ENCODE data around the gene CEP85. TPM values are rescaled to one million over a fixed set of nuclear protein-coding genes. Genes with fewer than 3 reads are reported as not detected.
A peak's percentile ranks its signal among the peaks of the same experiment; 100 is the strongest.

The CEP85 gene
- total RNA-seq = 10 to 100 TPM; 32.8 to 33.7 TPM

DNA sequence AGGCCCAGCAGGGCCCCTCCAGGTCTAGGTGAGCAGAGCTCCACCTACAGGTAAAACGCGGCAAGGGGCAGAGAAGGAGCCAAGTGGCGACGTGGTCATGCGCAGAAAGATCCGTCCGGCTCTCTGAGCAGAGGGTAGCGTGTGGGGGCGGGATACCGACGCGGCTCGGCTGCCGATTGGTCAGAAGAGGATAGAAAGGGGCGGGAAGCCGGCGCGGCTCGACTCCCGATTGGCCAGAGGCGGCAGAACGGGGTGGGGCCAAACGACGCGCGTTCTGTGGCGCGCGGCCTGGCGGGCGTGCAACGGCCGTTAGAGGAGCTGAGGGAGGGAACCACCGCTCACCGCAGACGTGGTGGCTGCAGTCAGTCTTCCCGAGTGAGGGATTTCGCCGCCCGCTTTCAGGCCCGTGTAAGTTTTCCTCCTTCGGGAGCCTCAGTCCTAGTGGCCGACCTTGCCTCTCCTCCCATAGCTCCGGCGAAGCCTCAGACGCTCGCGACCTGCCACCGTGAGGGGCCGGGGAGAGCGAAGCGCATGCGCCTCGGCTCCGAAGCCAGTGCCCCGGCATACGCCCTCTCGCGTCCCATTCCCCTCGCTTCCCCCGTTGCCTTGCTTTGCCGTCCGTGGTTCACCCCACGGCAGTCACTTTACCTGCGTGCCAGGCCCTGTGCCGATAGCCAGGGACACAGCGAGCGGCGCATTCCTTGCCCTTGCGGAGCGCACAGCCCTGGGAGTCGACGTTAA is at the start of gene CEP85:
Gene CEP85 (plus strand): TSS at position 298 of the 741 bp plus-strand sequence. CDS start 5,584 bp downstream, outside the sequence.
- ChIA-PET POLR2A (interaction anchor here (1.0 to 2.1 kb wide), 7 partner anchors 9 to 155 kb away, joined by 3 to 6 read pairs (median 5); no protein-coding TSS in a partner anchor), CTCF (interaction anchor here (0.6 to 4.4 kb wide), 68 partner anchors 9 to 263 kb away, joined by 3 to 77 read pairs (median 4); partner anchors contain the start of genes C1orf232, CD52, DHDDS and HMGN2)
- DNase-seq (peak; percentile 99), ATAC-seq (peak; percentile 94)
- Mint-ChIP-seq H3K27me3 (no peaks in the 10 kb centered on the region), H3K4me1 (ENCODE audit: low read depth) (peaks cover 27% of the 10 kb centered on the region), H3K27ac (peak within 1 kb of the TSS; percentile 92), H3K9me3 (no peaks in the 10 kb centered on the region), H3K4me3 (peak within 1 kb of the TSS; percentile 98), H3K36me3 (ENCODE audit: low read depth) (peaks cover 23% of the 10 kb centered on the region)
- peak; percentile 26 for TF ChIP-seq CTCF (IDR thresholded peaks at IDR 0.05)
- intact Hi-C loops (cut with micrococcal nuclease) = loop anchor here (5.0 kb wide), 1 partner anchor 72 kb away; no protein-coding TSS in a partner anchor

- Mint-ChIP-seq H3K9me3 (no peaks in the 10 kb centered on the region), H3K27ac (no peak overlapping the region)
- POLR2A ChIA-PET = no interaction called here
Measured at GRCh38 chr1:26184883-26185282, 49.1 kb upstream of the CEP85 start.

DNA sequence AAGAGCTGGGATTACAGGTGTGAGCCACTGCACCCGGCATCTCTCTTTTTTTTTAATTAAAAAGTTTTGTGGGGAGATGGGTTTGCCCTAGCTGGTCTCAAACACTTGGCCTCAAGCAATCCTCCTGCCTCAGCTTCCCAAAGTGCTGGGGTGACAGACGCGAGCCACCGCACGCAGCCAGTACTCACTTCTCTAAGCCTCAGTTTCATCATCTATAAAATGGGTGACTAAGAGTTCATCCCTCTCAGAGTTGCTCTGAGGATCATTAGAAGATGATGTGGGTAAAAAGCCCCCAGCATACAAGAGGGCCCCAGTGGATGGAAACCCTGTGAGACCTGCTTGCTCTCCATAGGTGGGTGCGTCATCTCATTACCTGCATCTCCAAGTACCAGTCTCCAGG is 46.1 kb upstream of the CEP85 start:
- intact Hi-C loops (cut with micrococcal nuclease) = no loop called here
- no peak for ATAC-seq
- DNase-seq = no peak
- Mint-ChIP-seq H3K36me3 (ENCODE audit: low read depth) (no peaks in the 10 kb centered on the region), H3K9me3 (no peaks in the 10 kb centered on the region), H3K4me3 (no peak overlapping the region), H3K27me3 (no peaks in the 10 kb centered on the region), H3K27ac (no peak overlapping the region), H3K4me1 (ENCODE audit: low read depth) (peaks cover 6% of the 10 kb centered on the region)
- no peak for TF ChIP-seq CTCF (IDR thresholded peaks at IDR 0.05)
- CTCF ChIA-PET = interaction anchor here (1.6 to 1.9 kb wide), 2 partner anchors 18 to 46 kb away, joined by 5 to 6 read pairs; partner anchors contain the start of genes CEP85 and ZNF593
- POLR2A ChIA-PET = no interaction called here

More at GRCh38 chr1:26184883-26185282, 49.1 kb upstream of the CEP85 start:
- intact Hi-C loops (cut with micrococcal nuclease) = no loop called here
- Mint-ChIP-seq H3K27me3 (no peaks in the 10 kb centered on the region), H3K36me3 (ENCODE audit: low read depth) (no peaks in the 10 kb centered on the region), H3K4me3 (no peak overlapping the region), H3K4me1 (ENCODE audit: low read depth) (no peaks in the 10 kb centered on the region)
- ATAC-seq (no peak), DNase-seq (no peak)
- CTCF ChIA-PET = no interaction called here
- no peak for TF ChIP-seq CTCF (IDR thresholded peaks at IDR 0.05)

DNA sequence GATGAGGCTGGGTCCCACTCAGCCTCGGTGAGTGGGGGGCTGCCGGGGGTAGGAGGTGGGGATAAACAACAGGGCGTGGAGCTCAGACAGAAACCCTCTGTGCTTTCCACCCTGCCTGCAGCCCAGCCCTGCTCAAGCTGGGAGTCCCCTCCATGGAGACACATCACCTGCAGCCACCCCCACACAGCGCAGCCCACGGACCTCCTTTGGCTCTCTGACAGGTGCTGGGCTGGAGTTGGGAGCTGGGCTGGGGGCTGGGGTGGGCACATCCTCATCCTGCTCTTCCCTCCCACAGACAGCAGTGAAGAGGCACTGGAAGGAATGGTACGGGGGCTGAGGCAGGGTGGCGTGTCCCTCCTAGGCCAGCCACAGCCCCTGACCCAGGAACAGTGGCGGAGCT is 45.5 kb upstream of the CEP85 start:
- peaks cover 6% of the 10 kb centered on the region for H3K4me1 Mint-ChIP-seq (ENCODE audit: low read depth)
- no peak overlapping the region for H3K27ac Mint-ChIP-seq
- ATAC-seq (no peak), DNase-seq (no peak)
- no peaks in the 10 kb centered on the region for H3K9me3 Mint-ChIP-seq
- TF ChIP-seq CTCF (IDR thresholded peaks at IDR 0.05) = no peak
- H3K27me3 Mint-ChIP-seq = no peaks in the 10 kb centered on the region
- H3K4me3 Mint-ChIP-seq = no peak overlapping the region
- intact Hi-C loops (cut with micrococcal nuclease) = no loop called here
- ChIA-PET POLR2A (no interaction called here), CTCF (interaction anchor here (1.0 to 3.0 kb wide), 4 partner anchors 10 to 229 kb away, joined by 3 to 10 read pairs (median 6); partner anchors contain the start of gene CEP85)
- no peaks in the 10 kb centered on the region for H3K36me3 Mint-ChIP-seq (ENCODE audit: low read depth)

- Mint-ChIP-seq H3K27me3 (no peaks in the 10 kb centered on the region), H3K27ac (no peak overlapping the region), H3K36me3 (ENCODE audit: low read depth) (no peaks in the 10 kb centered on the region), H3K4me3 (no peak overlapping the region), H3K4me1 (ENCODE audit: low read depth) (peaks cover 6% of the 10 kb centered on the region), H3K9me3 (no peaks in the 10 kb centered on the region)
- ATAC-seq (no peak), DNase-seq (no peak)
- ChIA-PET POLR2A (interaction anchor here (0.5 to 0.8 kb wide), 3 partner anchors 9 to 246 kb away, joined by 3 read pairs; no protein-coding TSS in a partner anchor), CTCF (interaction anchor here (1.0 to 3.0 kb wide), 5 partner anchors 11 to 228 kb away, joined by 3 to 10 read pairs (median 4); no protein-coding TSS in a partner anchor)
- intact Hi-C loops (cut with micrococcal nuclease) = no loop called here
- TF ChIP-seq CTCF (IDR thresholded peaks at IDR 0.05) = no peak
Measured at GRCh38 chr1:26189331-26189730, 44.7 kb upstream of the CEP85 start.

All from activated CD8-positive, alpha-beta T cell treated with anti-CD3 and anti-CD28 coated beads for 36 hours (primary cell).